Bronchial epithelial cell (primary cell): ENCODE measurements around the gene GFOD2. TPM values are rescaled to one million over a fixed set of nuclear protein-coding genes. Genes with fewer than 3 reads are reported as not detected.

Experiments used
- DNase-seq: peaks from one replicate; pipeline ENCODE4 v3.0.0-alpha.2; 2010; ENCODE audit warnings: low read depth
- FAIRE-seq: peaks from 2 replicates; lab custom pipeline; 2011; peaks lifted over from hg19 to GRCh38; lab: Jason Lieb, UNC
- H3K27me3 ChIP-seq: 2 replicates; pipeline ENCODE4 v1.5.1; 2011; ENCODE audit warnings: low read length; ENCODE audit not compliant: control insufficient read depth, insufficient read depth
- H3K36me3 ChIP-seq: 2 replicates; pipeline ENCODE4 v1.5.1; 2011; ENCODE audit warnings: low read length; ENCODE audit not compliant: control insufficient read depth, insufficient read depth
- H3K4me3 ChIP-seq: 2 replicates; pipeline ENCODE4 v1.5.1; 2011; ENCODE audit warnings: mild to moderate bottlenecking, low read depth, low read length, control low read depth
- CTCF ChIP-seq: IDR thresholded peaks from 2 replicates; pipeline ENCODE4 v1.5.1; 2011; ENCODE audit warnings: mild to moderate bottlenecking, moderate library complexity, low read length, control low read depth, inconsistent platforms; ENCODE audit not compliant: insufficient read depth, severe bottlenecking
- total RNA-seq: library from RNA; depleted of rRNA; stranded (reverse); fragments of >200 nt; gene quantifications from 2 replicates; pipeline ENCODE4 v1.2.1, GENCODE V29; 2014

GFOD2 gene
- total RNA-seq, 1 donor from 2014 or later: 17.9 TPM

- no peaks in the 10 kb centered on the region for H3K27me3 ChIP-seq
- H3K36me3 ChIP-seq: peaks cover 24% of the 10 kb centered on the region
- DNase-seq (no peak), FAIRE-seq (peak; percentile 75)
- TF ChIP-seq CTCF: no peak
- no peak overlapping the region for H3K4me3 ChIP-seq
These were observed 12.1 kb upstream of the GFOD2 start for GRCh38 chr16:67731071-67731752.

GRCh38 chr16:67730326-67730725 lies 11.2 kb upstream of the GFOD2 start:
- DNase-seq: no peak
- no peaks in the 10 kb centered on the region for H3K27me3 ChIP-seq
- FAIRE-seq: no peak
- no peak for TF ChIP-seq CTCF
- no peak overlapping the region for H3K4me3 ChIP-seq
- H3K36me3 ChIP-seq: peaks cover 24% of the 10 kb centered on the region

- no peak for DNase-seq
These were observed 10.6 kb upstream of the GFOD2 start for GRCh38 chr16:67729636-67730248.

GRCh38 chr16:67727521-67728485 lies 8.7 kb upstream of the GFOD2 start:
- FAIRE-seq (no peak), DNase-seq (no peak)
- Histone ChIP-seq H3K36me3 (peaks cover 20% of the 10 kb centered on the region), H3K27me3 (no peaks in the 10 kb centered on the region), H3K4me3 (no peak overlapping the region)
- no peak for TF ChIP-seq CTCF

More at GRCh38 chr16:67729636-67730248, 10.6 kb upstream of the GFOD2 start:
- H3K36me3 ChIP-seq: peaks cover 20% of the 10 kb centered on the region
- no peak for FAIRE-seq
- no peak overlapping the region for H3K4me3 ChIP-seq
- no peak for TF ChIP-seq CTCF
- no peaks in the 10 kb centered on the region for H3K27me3 ChIP-seq

GRCh38 chr16:67726106-67727034 lies 7.3 kb upstream of the GFOD2 start:
- TF ChIP-seq CTCF: no peak
- DNase-seq (no peak), FAIRE-seq (no peak)
- H3K27me3 ChIP-seq: no peaks in the 10 kb centered on the region
- H3K36me3 ChIP-seq: peaks cover 20% of the 10 kb centered on the region
- no peak overlapping the region for H3K4me3 ChIP-seq
